ENCODE data around the gene JKAMP.

GRCh38 chr14:59481871-59482540, 2.3 kb upstream of the JKAMP start:
- no peak for TF ChIP-seq TARDBP (IDR thresholded peaks at IDR 0.05)
- TF ChIP-seq NFRKB (IDR thresholded peaks at IDR 0.05), result no peak

Data from HEK293T (cell line).